Measurements from ENCODE around the gene TMEM114.
"Not testable (repeated sequence)": the region's sequence is repeated elsewhere in the genome, so short reads cannot be mapped to it uniquely, and the experiment has no call there.

The TMEM114 gene

GRCh38 chr16:8572919-8573724, 17.2 kb downstream of the TMEM114 start:
- no peak for DNase-seq

GRCh38 chr16:8572063-8572918, 18.0 kb downstream of the TMEM114 start:
- no peak for DNase-seq

DNA sequence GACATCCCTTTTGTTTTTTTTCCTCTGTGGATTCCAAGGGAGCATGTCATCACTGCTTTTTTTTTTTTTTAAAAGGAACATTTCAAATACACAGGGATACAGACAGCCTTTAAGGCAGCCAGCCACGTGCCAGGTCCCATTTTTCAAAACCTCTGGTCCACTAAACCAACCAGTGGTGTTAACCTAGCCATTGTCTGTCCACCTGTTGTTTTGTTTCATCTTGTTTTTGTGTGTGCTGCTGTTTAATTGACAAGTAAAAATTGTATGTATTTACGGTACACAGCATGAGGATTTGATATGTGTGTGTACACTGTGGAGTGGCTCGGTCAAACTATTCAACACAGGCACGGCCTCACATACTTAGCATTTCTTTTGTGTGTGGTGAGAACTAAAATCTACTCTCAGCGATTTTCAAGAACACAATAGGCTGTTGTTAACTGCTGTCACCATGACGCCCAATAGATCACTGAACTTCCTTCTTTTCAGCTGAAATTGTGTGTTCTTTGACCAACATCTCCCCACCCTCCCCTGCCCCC, 19.2 kb downstream of the TMEM114 start:
- DNase-seq = no peak

DNA sequence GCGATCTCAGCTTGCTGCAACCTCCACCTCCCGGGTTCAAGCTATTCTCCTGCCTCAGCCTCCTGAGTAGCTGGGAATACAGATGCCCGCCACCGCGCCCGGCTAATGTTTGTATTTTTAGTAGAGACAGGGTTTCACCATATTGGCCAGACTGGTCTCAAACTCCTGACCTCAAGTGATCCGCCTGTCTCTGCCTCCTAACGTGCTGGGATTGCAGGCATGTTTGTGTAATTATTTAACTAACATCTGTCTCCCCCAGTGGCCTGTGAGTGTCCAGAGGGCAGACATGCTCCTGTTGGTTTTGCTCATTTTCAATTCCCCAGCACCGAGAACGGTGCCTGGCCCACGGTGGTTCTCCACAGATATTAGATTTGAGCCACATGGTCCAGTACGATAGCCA, 19.9 kb downstream of the TMEM114 start:
- not testable (repeated sequence) for DNase-seq

DNA sequence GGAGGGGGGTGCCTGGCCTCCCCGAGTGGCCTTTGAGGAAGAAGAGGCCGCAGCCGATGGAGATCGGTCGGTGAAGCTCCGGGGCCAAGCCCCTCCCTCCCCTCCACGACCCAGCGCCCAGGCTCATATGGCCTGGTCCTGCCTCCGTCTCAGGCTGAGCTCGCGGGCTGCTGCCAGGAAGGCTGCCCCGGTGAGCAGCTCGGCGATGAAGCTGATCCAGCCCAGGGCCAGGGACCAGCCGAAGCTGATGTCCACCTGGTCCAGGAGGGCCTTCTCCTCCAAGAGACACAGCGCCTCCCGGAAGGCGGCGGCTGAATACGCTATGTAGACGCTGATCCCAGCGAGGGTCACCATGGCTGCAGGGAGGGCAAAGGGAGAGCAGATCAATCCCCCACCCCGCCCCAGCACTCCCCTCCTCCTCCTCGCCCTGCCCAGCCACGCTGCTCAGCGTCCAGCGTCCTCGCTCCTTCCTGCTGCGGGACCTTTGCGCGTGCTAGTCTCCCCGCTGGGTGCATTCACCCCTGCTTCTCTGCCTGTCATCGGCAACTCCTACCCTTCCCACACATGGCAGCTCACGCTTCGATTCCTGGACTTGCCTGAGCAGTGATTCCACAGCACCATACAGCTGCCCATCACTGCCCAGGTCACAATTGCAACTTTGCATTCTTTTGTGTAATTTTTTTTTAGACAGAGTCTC, 20.5 kb downstream of the TMEM114 start:
- no peak for DNase-seq

DNA sequence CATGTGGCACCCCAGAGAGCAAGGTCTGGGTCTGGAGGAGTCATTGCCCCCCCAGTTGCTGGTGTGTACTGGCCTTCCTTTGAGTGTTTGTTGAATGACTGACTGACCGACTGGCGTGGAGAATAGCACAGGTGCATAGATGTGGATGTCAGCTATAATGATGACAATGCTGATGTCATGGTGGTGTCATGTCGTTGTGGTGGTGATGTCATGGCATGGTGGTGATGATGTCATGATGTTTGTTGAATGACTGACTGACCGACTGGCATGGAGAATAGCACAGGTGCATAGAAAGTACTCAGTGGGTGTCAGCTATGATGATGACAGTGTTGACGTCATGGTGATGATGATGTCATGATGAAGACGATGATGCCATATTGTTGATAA, 22.1 kb downstream of the TMEM114 start:
- DNase-seq = no peak

DNA sequence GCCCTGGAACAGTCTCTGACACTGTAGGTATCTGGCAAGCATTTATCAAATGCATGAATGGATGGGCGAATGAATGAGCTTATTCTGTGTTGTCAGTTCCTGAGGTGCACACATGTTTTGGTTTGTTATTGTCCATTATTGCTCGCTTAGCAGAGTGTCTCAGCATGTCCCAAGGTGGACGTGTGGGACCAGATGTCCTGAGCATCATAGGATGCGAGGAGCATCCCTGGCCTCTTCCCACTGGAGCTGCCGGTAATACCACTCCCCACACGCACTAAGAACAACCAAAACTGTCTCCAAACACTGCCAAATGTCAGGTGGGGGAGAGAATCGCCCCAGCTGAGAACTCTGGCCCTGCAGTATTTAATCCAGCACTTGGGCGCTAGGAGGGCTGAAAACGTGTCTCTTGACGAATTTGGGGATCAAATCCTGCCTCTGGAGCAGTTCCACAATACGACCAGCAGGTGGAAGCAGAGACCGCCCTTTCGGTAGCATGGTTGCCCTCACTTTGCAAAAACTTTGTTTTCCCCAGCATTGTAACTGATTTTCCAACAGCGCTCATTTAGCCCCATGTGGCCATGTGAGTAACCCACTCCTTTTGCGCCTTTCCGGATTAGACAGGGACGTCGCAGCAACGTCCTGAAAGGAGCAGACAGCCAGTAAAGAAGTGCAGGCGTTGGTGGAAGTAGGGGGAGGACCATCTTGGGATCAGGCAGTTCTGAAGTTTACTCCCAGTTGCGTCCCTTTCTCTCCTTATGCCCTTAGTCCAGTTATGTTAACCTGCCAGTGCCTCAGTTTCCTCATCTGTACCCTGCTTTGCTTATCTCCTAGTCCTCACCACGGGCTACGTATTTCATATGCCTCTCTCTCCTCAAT, 22.7 kb downstream of the TMEM114 start:
- DNase-seq = peak; percentile 31

- DNase-seq = no peak
Measured at GRCh38 chr16:8565498-8565897, 24.8 kb downstream of the TMEM114 start.

GRCh38 chr16:8564934-8565345, 25.4 kb downstream of the TMEM114 start:
- DNase-seq = no peak

GRCh38 chr16:8563944-8564540, 26.3 kb downstream of the TMEM114 start:
- not testable (repeated sequence) for DNase-seq

DNA sequence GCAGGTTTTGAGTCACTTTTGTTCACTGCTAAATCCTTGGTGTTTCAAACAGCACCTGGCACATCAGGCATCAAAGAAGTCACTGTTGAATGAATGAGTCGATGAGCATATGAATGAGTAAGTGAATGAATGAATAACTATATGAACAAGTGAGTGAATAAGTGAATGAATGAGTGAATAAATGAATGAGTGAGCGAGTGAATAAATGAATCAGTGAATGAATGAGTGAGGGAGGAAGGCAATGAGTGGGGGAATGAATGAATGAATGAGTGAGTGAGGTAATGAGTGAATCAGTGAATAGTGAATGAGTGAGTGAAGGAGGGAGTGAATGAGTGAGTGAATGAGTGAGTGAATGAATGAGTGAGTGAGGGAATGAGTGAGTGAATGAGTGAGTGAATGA, 28.8 kb downstream of the TMEM114 start:
- no peak for DNase-seq

DNA sequence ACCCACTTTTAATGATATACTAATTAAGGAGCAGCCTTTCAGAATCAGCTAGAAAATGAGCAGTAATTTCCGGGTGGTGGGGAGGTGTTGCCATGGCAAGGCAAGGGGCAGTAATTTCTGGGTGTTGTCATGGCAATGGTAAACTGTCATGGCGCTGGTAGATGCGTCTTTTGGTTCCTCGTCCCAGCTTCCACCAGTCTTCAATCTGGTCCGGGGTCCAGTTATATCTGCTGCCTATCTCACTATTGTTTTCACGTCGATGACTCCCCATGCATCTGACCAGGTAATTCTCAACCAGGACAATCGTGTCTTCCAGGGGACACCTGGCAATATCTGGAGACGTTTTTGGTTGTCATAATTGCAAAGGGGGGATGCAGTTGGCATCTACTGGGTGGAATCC, 34.9 kb downstream of the TMEM114 start:
- no peak for DNase-seq

- no peak for DNase-seq
Measured at GRCh38 chr16:8554881-8555280, 35.4 kb downstream of the TMEM114 start.

DNA sequence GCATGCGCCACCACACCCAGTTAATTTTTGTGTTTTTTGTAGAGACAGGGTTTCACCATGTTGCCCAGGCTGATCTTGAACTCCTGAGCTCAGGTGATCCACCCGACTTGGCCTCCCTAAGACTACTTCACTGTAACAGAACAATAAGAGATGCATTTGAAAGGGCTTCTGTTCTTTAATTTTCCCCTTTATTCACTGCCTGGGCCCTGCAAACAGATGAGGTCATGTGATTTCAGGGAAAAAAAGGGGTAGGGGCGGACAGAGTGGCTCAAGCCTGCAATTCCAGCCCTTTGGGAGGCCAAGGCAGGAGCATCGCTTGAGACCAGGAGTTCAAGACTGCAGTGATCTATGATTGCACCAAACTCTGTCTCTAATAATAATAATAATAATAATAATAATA, 36.3 kb downstream of the TMEM114 start:
- no peak for DNase-seq

DNA sequence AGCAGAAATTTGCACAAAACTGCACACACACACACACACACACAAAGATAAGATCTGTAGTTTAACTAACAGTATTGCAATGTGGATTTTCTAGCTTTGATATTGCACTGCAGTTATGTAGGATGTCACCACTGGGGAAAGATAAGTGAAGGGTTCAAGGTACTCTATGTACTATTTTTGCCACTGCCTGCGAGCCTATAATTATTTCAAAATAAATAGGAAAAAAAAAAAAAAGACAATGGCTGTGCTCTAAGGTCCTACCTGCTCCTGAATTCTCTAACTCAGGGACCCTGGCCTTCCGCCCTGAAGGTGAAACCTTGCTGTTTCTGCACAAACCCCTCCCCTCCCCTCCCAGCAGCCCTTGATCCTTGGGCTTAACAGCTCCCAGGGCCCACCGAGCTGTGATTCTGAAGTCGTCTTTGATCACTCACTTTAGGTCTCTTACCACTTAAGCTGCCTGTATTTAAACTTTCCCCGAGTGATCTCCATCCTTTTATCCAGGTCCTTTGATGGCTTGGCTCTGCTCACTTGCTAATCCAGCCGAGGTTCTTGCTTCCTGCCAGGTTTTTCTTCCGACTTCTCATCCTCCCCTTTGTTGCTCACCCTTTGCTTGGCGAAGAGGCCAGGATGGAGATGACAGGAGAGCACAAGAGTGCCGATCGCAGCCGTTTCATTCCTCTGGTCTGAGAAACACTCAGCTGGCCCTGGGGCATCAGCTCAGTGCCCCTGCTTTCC, 37.7 kb downstream of the TMEM114 start:
- no peak for DNase-seq

DNA sequence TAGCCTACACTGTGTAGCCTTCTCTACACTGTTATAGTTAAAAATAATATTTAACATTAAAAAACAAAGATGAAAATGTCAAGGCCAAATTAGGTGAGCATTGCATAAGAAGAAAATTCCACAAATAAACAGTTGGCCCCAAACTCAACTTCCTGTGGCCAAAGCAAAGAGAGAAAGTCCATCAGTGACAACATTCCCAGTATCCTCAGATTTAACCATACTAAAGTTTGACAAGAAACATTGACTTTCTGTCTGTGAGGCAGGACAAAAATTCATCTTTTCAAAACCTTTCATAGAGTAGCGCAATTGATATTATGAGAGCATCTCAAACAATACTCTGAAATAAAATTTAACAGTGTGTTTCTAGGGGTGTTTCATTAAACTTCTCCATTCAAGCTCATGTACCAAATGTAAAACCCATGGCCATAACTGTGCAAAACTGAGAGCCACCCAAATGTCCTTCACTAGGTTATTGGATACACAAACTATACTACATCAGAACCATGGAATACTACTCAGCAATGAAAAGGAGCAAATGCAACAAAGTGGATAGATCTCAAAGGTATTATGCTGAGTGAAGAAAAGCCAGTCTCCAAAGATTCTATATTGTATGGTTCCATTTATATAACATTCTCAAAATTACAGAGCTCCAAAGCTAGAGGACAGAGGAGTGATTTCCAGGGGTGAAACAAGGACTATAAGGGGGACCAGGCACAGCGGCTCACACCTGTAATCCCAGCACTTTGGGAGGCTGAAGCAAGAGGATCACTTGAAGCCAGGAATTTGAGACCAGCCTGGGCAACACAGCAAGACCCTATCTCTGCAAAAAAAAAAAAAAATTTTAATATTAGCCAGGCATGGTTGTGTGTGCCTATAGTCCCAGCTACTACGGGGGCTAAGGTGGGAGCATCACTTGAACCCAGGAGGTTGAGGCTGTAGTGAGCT, 38.7 kb downstream of the TMEM114 start:
- no peak for DNase-seq

DNA sequence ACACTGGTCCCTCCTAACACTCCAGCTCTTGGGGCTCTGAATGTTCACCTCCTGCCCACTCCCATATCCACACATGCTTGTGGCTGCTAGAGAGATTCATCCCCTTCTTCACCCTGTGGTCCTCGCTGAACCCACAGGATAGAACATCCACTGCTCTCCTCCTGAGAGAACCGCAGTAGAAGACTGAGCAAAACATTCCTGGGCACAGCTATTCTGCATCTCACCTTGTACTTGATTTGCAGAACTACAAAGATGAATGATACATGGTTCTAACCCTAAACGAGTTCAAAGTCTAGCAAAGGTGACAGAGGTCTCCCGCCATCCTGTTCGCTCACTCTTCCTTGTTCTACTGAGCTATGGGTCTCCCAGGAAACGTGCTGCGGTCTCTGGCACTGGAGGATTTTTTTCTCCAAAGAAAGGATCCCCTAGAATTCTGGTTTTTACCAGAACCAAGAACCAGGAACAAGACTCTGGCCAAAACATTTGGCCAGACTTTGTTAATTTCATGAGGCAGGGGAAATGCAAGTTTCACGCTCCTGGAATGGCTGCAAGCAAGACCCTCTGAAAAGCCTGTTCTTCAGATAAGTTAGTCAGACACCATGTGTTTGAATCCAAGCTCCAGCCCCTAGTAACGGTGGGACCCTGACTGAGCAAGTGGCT, 39.5 kb downstream of the TMEM114 start:
- no peak for DNase-seq

GRCh38 chr16:8549843-8550412, 40.4 kb downstream of the TMEM114 start:
- DNase-seq = no peak

- DNase-seq = no peak
Measured at GRCh38 chr16:8548166-8548565, 42.1 kb downstream of the TMEM114 start.
